HEK293 (cell line): ENCODE measurements around the gene MRPL48.
"Not testable (repeated sequence)": the region's sequence is repeated elsewhere in the genome, so short reads cannot be mapped to it uniquely, and the experiment has no call there.

Experiments
- CTCF ChIA-PET: fragments of 350-600 bp; formaldehyde crosslinking; extraction: SDS; loops from one replicate; lab custom pipeline; 2021; ENCODE audit warnings: antibody characterized with exemption; lab: Yijun Ruan, JAX
- POLR2A ChIA-PET: fragments of 300-600 bp; formaldehyde crosslinking; extraction: SDS; loops from one replicate; lab custom pipeline; 2020; ENCODE audit warnings: antibody characterized with exemption, inconsistent platforms; lab: Yijun Ruan, JAX
- H3K27ac ChIP-seq: fragments of 200-500 bp; sonication (Bioruptor generic); 2 replicates; pipeline ENCODE4 v1.5.1; 2014; ENCODE audit warnings: low read depth, low read length, control low read depth, inconsistent platforms; ENCODE audit errors: extremely low read depth
- H3K36me3 ChIP-seq, 2 experiments: fragments of 200-500 bp in 1 of 2; sonication (Bioruptor generic) in 1 of 2; 1 replicate in 1 of 2; 2 replicates in 1 of 2; pipeline ENCODE4 v1.5.1; 2014 to 2017; ENCODE audit warnings: inconsistent platforms in 2 of 2, low read length in 2 of 2; ENCODE audit not compliant: control insufficient read depth in 2 of 2, insufficient read depth in 1 of 2
- H3K4me1 ChIP-seq: fragments of 200-500 bp; sonication (Bioruptor generic); 2 replicates; pipeline ENCODE4 v1.5.1; 2014; ENCODE audit warnings: mild to moderate bottlenecking, low read length, inconsistent platforms; ENCODE audit not compliant: control insufficient read depth, insufficient read depth
- H3K4me3 ChIP-seq: 2 replicates; pipeline ENCODE4 v1.5.1; 2011; ENCODE audit warnings: low read depth, mild to moderate bottlenecking, control low read depth, low read length, moderate library complexity
- H3K9me3 ChIP-seq: fragments of 200-500 bp; sonication (Bioruptor generic); 2 replicates; pipeline ENCODE4 v1.5.1; 2014; ENCODE audit warnings: low read depth, low read length, inconsistent platforms; ENCODE audit not compliant: control insufficient read depth, insufficient read depth
- ATF2 ChIP-seq: fragments of 450-650 bp; formaldehyde crosslinking; IDR thresholded peaks from 2 replicates; pipeline ENCODE4 v1.5.1; 2016; ENCODE audit warnings: missing biosample characterization, missing genetic modification characterization, low read depth
- BCL6B ChIP-seq: fragments of 450-650 bp; formaldehyde crosslinking; IDR thresholded peaks from 2 replicates; pipeline ENCODE4 v1.5.1; 2017; ENCODE audit warnings: missing biosample characterization, missing genetic modification characterization
- EGR2 ChIP-seq: fragments of 450-650 bp; formaldehyde crosslinking; IDR thresholded peaks from 2 replicates; pipeline ENCODE4 v1.5.1; 2016; ENCODE audit warnings: low read depth, missing biosample characterization, missing genetic modification characterization
- KLF10 ChIP-seq: fragments of 450-650 bp; IDR thresholded peaks from 2 replicates; pipeline ENCODE4 v1.5.1; 2018; ENCODE audit warnings: missing biosample characterization, mild to moderate bottlenecking, missing genetic modification characterization
- PRDM6 ChIP-seq: fragments of 450-650 bp; formaldehyde crosslinking; IDR thresholded peaks from 2 replicates; pipeline ENCODE4 v1.5.1; 2017; ENCODE audit warnings: missing biosample characterization, missing genetic modification characterization
- SCRT1 ChIP-seq: fragments of 450-650 bp; formaldehyde crosslinking; IDR thresholded peaks from 2 replicates; pipeline ENCODE4 v1.5.1; 2016; ENCODE audit warnings: missing biosample characterization, missing genetic modification characterization, borderline replicate concordance
- ZEB2 ChIP-seq: fragments of 450-650 bp; formaldehyde crosslinking; IDR thresholded peaks from 2 replicates; pipeline ENCODE4 v1.5.1; 2016; ENCODE audit warnings: missing biosample characterization, missing genetic modification characterization
- ZNF148 ChIP-seq: fragments of 450-650 bp; formaldehyde crosslinking; IDR thresholded peaks from 2 replicates; pipeline ENCODE4 v1.5.0; 2017; ENCODE audit warnings: missing biosample characterization, missing genetic modification characterization, borderline replicate concordance
- ZNF169 ChIP-seq: fragments of 450-650 bp; formaldehyde crosslinking; IDR thresholded peaks from 2 replicates; pipeline ENCODE4 v1.5.1; 2016; ENCODE audit warnings: missing biosample characterization, missing genetic modification characterization
- ZNF426 ChIP-seq: fragments of 450-650 bp; formaldehyde crosslinking; IDR thresholded peaks from 2 replicates; pipeline ENCODE4 v1.5.1; 2017; ENCODE audit warnings: missing biosample characterization, missing genetic modification characterization, mild to moderate bottlenecking, inconsistent platforms, moderate library complexity
- ZNF529 ChIP-seq: fragments of 450-650 bp; formaldehyde crosslinking; IDR thresholded peaks from 2 replicates; pipeline ENCODE4 v1.5.1; 2017; ENCODE audit warnings: missing genetic modification characterization, missing biosample characterization; ENCODE audit not compliant: insufficient replicate concordance
- ZNF548 ChIP-seq: fragments of 450-650 bp; formaldehyde crosslinking; IDR thresholded peaks from 2 replicates; pipeline ENCODE4 v1.5.1; 2016; ENCODE audit warnings: missing biosample characterization, missing genetic modification characterization
- ZNF792 ChIP-seq: fragments of 450-650 bp; formaldehyde crosslinking; IDR thresholded peaks from 2 replicates; pipeline ENCODE4 v1.5.1; 2016; ENCODE audit warnings: missing biosample characterization, missing genetic modification characterization
- ZNF837 ChIP-seq: fragments of 450-650 bp; formaldehyde crosslinking; IDR thresholded peaks from 2 replicates; pipeline ENCODE4 v1.5.1; 2016; ENCODE audit warnings: missing biosample characterization, missing genetic modification characterization
- ZSCAN4 ChIP-seq: fragments of 450-650 bp; formaldehyde crosslinking; IDR thresholded peaks from 2 replicates; pipeline ENCODE4 v1.5.1; 2017; ENCODE audit warnings: missing biosample characterization, missing genetic modification characterization
- TF ChIP-seq, protein P1 (sequence below): fragments of 450-650 bp; formaldehyde crosslinking; IDR thresholded peaks from 2 replicates; pipeline ENCODE4 v1.5.1; 2017; ENCODE audit warnings: missing biosample characterization, mild to moderate bottlenecking, missing genetic modification characterization, moderate library complexity
- TF ChIP-seq, protein P2 (sequence below): fragments of 450-650 bp; formaldehyde crosslinking; IDR thresholded peaks from 2 replicates; pipeline ENCODE4; 2016; ENCODE audit warnings: missing biosample characterization, missing genetic modification characterization

MRPL48 gene

DNA sequence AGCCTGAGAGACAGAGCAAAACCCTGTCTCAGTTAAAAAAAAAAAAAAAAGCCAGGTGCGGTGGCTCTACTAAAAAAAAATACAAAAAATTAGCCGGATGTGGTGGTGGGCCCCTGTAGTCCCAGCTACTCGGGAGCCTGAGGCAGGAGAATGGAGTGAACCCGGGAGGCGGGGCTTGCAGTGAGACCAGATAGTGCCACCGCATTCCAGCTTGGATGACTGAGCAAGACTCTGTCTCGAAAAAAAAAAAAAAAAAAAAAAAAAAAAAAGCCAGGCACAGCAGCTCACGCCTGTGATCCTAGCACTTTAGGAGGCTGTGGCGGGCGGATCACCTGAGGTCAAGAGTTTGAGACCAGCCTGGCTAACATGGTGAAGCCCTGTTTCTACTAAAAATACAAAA lies 92.8 kb downstream of the MRPL48 start:
- H3K9me3 ChIP-seq, H3K4me1 ChIP-seq, POLR2A ChIA-PET, H3K27ac ChIP-seq, H3K4me3 ChIP-seq: not testable (repeated sequence)
- peaks cover 0 to 19% of the 10 kb centered on the region in 2 experiments; a peak in 2 of 3 replicates for H3K36me3 ChIP-seq
- CTCF ChIA-PET: interaction anchor here (0.6 to 0.7 kb wide), 3 partner anchors 93 to 1461 kb away, joined by 3 to 4 read pairs (median 4); no protein-coding TSS in a partner anchor

DNA sequence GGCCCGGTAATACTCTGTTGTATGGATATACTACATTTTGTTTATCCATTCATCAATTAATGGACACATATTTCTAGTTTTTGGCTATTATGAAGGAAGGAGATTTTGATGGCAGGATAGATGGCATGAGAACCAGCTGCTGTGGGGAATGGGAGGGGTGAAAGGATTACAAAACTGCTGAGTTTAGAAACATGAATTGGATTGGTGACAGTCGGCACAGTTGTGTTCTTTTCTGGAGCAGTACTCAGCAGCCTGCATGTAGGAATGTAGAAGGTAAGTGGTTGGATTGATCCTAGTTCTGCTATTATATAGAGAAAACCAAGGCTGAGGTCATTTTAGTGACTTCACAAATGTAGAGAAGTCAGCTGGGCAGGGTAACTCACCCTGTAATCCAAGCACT lies 96.2 kb downstream of the MRPL48 start:
- TF ChIP-seq ZNF548 (tag by site-specific recombination) (no peak), ZNF169 (no peak), ZEB2 (tag by site-specific recombination) (no peak), BCL6B (tag by site-specific recombination) (no peak)
- no peak overlapping the region for H3K4me3 ChIP-seq
- H3K36me3 ChIP-seq: peaks cover 0 to 24% of the 10 kb centered on the region in 2 experiments; a peak in 2 of 3 replicates
- no peaks in the 10 kb centered on the region for H3K4me1 ChIP-seq
- POLR2A ChIA-PET: no interaction called here
- H3K9me3 ChIP-seq: no peaks in the 10 kb centered on the region
- H3K27ac ChIP-seq: no peak overlapping the region
- CTCF ChIA-PET: no interaction called here

DNA sequence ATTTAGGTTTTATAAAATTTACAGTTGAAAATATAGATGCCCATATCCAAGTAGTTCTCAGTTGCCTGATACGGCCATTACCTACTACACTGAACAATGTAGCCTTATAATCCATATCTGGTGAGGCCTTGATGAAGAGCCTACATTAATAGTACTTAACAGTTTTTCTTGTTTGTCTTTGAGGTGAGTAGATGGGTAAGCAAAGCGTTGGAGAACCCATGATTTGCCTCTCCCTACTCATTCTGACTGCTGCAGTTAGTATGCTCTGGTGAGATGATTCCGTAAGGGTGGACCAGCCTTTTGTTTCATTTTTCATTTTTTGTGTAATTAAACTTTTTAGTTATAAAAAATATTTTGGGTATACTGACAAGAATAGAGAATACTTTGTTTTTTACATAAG lies 100.6 kb downstream of the MRPL48 start:
- H3K36me3 ChIP-seq: peaks cover 4 to 44% of the 10 kb centered on the region in 2 experiments; a peak in 2 of 3 replicates
- no peak overlapping the region for H3K4me3 ChIP-seq
- POLR2A ChIA-PET: no interaction called here
- no peaks in the 10 kb centered on the region for H3K4me1 ChIP-seq
- TF ChIP-seq PRDM6 (no peak), SCRT1 (no peak), ZNF792 (tag by site-specific recombination) (no peak), KLF10 (tag by site-specific recombination) (no peak), ZNF529 (tag by site-specific recombination) (no peak), ZSCAN4 (tag by site-specific recombination) (no peak), ZNF148 (no peak), ZNF837 (tag by site-specific recombination) (no peak), EGR2 (tag by site-specific recombination) (no peak), ATF2 (tag by site-specific recombination) (no peak), ZNF426 (tag by site-specific recombination) (no peak)
- TF ChIP-seq, protein P1, sequence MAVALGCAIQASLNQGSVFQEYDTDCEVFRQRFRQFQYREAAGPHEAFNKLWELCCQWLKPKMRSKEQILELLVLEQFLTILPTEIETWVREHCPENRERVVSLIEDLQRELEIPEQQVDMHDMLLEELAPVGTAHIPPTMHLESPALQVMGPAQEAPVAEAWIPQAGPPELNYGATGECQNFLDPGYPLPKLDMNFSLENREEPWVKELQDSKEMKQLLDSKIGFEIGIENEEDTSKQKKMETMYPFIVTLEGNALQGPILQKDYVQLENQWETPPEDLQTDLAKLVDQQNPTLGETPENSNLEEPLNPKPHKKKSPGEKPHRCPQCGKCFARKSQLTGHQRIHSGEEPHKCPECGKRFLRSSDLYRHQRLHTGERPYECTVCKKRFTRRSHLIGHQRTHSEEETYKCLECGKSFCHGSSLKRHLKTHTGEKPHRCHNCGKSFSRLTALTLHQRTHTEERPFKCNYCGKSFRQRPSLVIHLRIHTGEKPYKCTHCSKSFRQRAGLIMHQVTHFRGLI (tag by site-specific recombination): no peak
- TF ChIP-seq, protein P2, sequence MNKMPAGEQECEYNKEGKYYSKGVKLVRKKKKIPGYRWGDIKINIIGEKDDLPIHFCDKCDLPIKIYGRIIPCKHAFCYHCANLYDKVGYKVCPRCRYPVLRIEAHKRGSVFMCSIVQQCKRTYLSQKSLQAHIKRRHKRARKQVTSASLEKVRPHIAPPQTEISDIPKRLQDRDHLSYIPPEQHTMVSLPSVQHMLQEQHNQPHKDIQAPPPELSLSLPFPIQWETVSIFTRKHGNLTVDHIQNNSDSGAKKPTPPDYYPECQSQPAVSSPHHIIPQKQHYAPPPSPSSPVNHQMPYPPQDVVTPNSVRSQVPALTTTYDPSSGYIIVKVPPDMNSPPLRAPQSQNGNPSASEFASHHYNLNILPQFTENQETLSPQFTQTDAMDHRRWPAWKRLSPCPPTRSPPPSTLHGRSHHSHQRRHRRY (tag by site-specific recombination): no peak
- H3K27ac ChIP-seq: no peak overlapping the region
- CTCF ChIA-PET: interaction anchor here (1.1 kb wide), 1 partner anchor 10 kb away, joined by 3 read pairs; no protein-coding TSS in a partner anchor
- H3K9me3 ChIP-seq: no peaks in the 10 kb centered on the region
